ENCODE measurements around the gene RNF121.

The RNF121 gene

DNA sequence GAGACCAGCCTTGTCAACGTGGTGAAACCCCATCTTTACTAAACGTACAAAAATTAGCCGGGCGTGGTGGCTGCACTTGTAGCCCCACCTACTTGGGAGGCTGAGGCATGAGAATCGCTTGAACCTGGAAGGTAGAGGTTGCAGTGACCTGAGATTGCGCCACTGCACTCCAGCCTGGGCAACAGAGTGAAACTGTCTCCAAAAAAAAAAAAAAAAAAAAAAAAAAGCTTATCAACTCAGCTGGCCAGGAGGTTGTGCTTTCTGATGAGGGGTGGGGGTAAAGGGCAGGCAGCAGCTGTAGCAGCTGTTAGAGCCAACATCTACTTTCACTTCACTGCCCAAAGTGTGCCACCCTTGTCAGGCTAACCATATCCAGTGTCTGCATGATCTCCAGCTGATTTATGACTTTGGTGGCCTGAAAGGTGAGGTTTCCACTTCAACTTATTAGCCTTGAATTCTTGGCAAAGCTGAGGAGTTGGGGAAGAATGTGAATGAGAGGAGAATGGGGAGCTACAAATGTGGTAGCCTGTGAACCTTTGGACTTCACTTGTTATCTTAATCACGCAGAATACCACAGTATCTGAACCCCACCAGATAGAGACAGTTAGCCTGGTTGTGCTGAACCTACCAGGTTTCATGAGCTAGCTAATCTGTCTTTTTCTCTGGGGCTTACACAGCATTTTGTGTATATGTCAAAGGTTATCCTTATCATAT lies 19.6 kb downstream of the RNF121 start:
- DNase-seq (ENCODE audit: extremely low spot score) = no peak
- ChIA-PET POLR2A (no interaction called here), CTCF (interaction anchor here (0.6 to 1.1 kb wide), 2 partner anchors 84 to 166 kb away, joined by 3 read pairs; no protein-coding TSS in a partner anchor)
- TF ChIP-seq ZNF384 (IDR thresholded peaks at IDR 0.05) = peak; percentile 49; the same call in 1 of the 2 replicates
- no peak for TF ChIP-seq FOXA1 (IDR thresholded peaks at IDR 0.05)
- TF ChIP-seq, protein P1, sequence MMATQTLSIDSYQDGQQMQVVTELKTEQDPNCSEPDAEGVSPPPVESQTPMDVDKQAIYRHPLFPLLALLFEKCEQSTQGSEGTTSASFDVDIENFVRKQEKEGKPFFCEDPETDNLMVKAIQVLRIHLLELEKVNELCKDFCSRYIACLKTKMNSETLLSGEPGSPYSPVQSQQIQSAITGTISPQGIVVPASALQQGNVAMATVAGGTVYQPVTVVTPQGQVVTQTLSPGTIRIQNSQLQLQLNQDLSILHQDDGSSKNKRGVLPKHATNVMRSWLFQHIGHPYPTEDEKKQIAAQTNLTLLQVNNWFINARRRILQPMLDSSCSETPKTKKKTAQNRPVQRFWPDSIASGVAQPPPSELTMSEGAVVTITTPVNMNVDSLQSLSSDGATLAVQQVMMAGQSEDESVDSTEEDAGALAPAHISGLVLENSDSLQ (IDR thresholded peaks at IDR 0.05) = peak; percentile 54
- no peak for TF ChIP-seq TARDBP (IDR thresholded peaks at IDR 0.05)
- TF ChIP-seq BHLHE40 (IDR thresholded peaks at IDR 0.05; ENCODE audit: borderline replicate concordance) = no peak

DNA sequence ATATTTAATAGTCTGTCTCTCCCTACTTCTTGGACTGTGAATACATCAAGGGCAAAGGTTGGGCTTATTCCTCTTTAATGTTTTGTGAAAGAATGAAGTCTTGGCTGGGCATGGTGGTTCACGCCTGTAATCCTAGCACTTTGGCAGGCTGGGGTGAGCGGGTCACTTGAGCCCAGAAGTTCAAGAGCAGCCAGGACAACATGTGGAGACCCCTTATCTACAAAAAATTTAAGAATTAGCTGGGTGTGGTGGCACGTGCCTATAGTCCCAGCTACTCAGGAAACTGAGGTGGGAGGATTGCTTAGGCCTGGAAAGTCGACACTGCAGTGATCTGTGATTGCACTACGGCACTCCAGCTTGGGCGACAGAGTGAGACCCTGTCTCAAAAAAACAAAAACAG lies 20.2 kb downstream of the RNF121 start:
- TF ChIP-seq NFRKB (IDR thresholded peaks at IDR 0.05) (no peak), LEF1 (IDR thresholded peaks at IDR 0.05; ENCODE audit: borderline replicate concordance) (no peak), FOXK2 (IDR thresholded peaks at IDR 0.05) (no peak), BHLHE40 (IDR thresholded peaks at IDR 0.05; ENCODE audit: borderline replicate concordance) (no peak), FOXM1 (IDR thresholded peaks at IDR 0.05; ENCODE audit: borderline replicate concordance) (no peak), ZNF384 (IDR thresholded peaks at IDR 0.05) (no peak), HDGF (IDR thresholded peaks at IDR 0.05; ENCODE audit: borderline replicate concordance) (no peak), TARDBP (IDR thresholded peaks at IDR 0.05) (no peak), ARNT (IDR thresholded peaks at IDR 0.05) (no peak), L3MBTL2 (conservative IDR thresholded peaks at IDR 0.05) (no peak), CTBP1 (IDR thresholded peaks at IDR 0.05; ENCODE audit: borderline replicate concordance) (no peak), ELF4 (IDR thresholded peaks at IDR 0.05) (no peak)
- TF ChIP-seq, protein P1 (IDR thresholded peaks at IDR 0.05) = no peak
- DNase-seq (ENCODE audit: extremely low spot score) = no peak
- ChIA-PET CTCF (interaction anchor here (1.1 kb wide), 1 partner anchor 85 kb away, joined by 3 read pairs; no protein-coding TSS in a partner anchor), POLR2A (no interaction called here)

DNA sequence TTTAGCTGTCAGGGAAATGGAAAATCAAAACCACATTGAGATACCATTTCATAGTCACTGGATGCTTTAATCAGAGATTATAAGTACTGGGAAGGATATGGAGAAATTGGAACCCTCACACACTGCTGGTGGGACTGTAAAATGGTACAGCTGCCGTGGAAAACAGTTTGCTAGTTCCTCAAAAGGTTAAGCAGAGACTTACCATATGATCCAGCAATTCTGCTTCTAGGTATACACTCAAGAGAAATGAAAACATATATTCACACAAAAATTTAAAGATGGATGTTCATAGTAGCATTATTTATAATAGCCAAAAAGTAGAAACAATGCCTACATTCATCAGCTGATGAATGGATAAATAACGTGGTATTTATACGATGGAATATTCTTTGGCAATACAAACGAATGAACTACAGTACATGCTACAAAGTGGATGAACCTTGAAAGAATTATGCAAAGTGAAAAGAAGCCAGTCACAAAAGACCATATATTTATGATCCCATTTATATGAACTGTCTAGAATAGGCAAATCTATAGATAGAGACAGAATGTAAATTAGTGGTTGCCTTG lies 23.0 kb downstream of the RNF121 start:
- CTCF ChIA-PET = no interaction called here
- POLR2A ChIA-PET = no interaction called here
- DNase-seq (ENCODE audit: extremely low spot score) = no peak

DNA sequence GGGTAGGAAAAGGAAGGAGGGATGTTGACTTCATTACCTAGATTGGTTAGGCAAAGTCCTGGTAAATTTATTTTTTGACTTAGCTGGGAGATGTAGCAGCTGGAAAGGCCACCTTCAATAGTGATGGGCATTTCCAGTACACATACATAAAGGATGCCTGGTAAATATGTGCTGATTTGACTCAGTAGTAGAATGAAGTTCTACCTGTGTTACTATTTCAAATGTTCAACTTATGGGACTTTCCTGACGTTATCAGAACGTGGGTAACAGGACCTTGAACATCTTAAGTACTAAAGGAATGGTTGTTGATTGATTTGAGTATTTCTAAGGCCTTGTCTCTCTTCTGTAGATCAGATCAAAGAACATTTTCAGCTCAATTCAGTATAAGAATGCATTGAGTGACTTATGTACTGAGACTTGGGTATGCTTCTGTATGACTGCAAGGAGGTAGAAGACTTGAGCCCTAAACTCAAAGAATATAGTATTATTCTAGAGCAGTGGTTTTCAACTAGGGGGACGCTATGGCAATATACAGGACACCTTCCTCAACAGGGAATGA lies 27.1 kb downstream of the RNF121 start:
- TF ChIP-seq ELF4 (IDR thresholded peaks at IDR 0.05) = no peak
- no peak for TF ChIP-seq HDGF (IDR thresholded peaks at IDR 0.05; ENCODE audit: borderline replicate concordance)
- no peak for TF ChIP-seq BHLHE40 (IDR thresholded peaks at IDR 0.05; ENCODE audit: borderline replicate concordance)
- TF ChIP-seq NFRKB (IDR thresholded peaks at IDR 0.05) = no peak
- POLR2A ChIA-PET = no interaction called here
- CTCF ChIA-PET = no interaction called here
- DNase-seq (ENCODE audit: extremely low spot score) = no peak

More for the DNA sequence above, 23.0 kb downstream of the RNF121 start:
- no peak for TF ChIP-seq L3MBTL2 (conservative IDR thresholded peaks at IDR 0.05)
- no peak for TF ChIP-seq FOXA1 (IDR thresholded peaks at IDR 0.05)
- TF ChIP-seq CTBP1 (IDR thresholded peaks at IDR 0.05; ENCODE audit: borderline replicate concordance) = no peak
- no peak for TF ChIP-seq SUZ12 (IDR thresholded peaks at IDR 0.05)
- TF ChIP-seq ARNT (IDR thresholded peaks at IDR 0.05) = no peak
- TF ChIP-seq, protein P1 (IDR thresholded peaks at IDR 0.05) = no peak
- TF ChIP-seq LEF1 (IDR thresholded peaks at IDR 0.05; ENCODE audit: borderline replicate concordance) = no peak
- no peak for TF ChIP-seq TARDBP (IDR thresholded peaks at IDR 0.05)
- no peak for TF ChIP-seq HDGF (IDR thresholded peaks at IDR 0.05; ENCODE audit: borderline replicate concordance)

DNA sequence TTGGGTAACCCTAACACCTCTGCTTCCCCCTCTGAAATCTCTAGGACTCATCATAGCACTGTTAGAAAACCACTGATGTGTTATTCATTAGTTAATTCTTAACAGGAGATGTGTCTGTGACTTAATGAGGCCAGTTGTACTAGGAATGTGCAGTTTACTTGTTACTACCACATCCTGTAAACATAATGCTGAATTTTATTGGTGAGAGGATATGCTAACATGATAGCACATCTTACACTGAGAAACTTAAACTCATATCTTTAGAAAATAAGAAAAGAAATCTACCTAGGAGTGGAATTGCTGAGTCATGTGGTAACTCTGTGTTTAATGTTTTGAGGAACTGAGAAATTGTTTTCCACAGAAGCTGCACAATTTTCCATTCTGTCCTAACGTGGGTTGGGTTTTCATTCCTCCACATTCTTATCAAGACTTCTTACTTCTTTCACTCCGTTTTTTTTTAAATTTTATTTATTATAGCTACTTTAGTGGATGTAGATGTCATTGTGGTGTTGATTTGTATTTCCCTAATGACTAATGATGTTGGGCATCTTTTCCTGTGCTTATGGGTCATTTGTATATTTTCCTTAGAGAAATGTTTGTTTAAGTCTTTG lies 33.7 kb downstream of the RNF121 start:
- ChIA-PET POLR2A (no interaction called here), CTCF (no interaction called here)
- TF ChIP-seq ARNT (IDR thresholded peaks at IDR 0.05) = no peak
- TF ChIP-seq FOXK2 (IDR thresholded peaks at IDR 0.05) = no peak
- no peak for TF ChIP-seq NFRKB (IDR thresholded peaks at IDR 0.05)
- TF ChIP-seq BHLHE40 (IDR thresholded peaks at IDR 0.05; ENCODE audit: borderline replicate concordance) = no peak
- TF ChIP-seq CTBP1 (IDR thresholded peaks at IDR 0.05; ENCODE audit: borderline replicate concordance) = no peak
- TF ChIP-seq, protein P1 (IDR thresholded peaks at IDR 0.05) = no peak
- no peak for TF ChIP-seq LEF1 (IDR thresholded peaks at IDR 0.05; ENCODE audit: borderline replicate concordance)
- no peak for TF ChIP-seq SP1 (IDR thresholded peaks at IDR 0.05)
- no peak for DNase-seq (ENCODE audit: extremely low spot score)

DNA sequence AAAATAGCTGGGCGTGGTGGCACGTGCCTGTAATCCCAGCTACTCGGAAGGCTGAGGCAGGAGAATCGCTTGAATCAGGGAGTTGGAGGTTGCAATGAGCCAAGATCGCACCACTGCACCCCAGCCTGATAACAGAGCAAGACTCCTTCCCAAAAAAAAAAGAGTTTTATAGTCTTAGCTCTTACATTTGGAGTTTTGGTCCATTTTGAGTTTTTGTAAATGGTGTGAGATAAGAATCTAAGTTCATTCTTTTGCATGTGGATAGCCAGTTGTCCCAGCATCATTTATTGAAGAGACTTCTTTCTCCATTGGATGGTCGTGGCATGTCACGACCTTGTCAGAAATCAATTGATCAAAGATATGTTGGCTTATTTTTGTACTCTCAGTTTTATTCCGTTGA lies 34.6 kb downstream of the RNF121 start:
- POLR2A ChIA-PET = no interaction called here
- no peak for DNase-seq (ENCODE audit: extremely low spot score)
- no peak for TF ChIP-seq HDGF (IDR thresholded peaks at IDR 0.05; ENCODE audit: borderline replicate concordance)
- TF ChIP-seq SUZ12 (IDR thresholded peaks at IDR 0.05) = no peak
- TF ChIP-seq ELF4 (IDR thresholded peaks at IDR 0.05) = no peak
- TF ChIP-seq ZNF384 (IDR thresholded peaks at IDR 0.05) = no peak
- TF ChIP-seq FOXM1 (IDR thresholded peaks at IDR 0.05; ENCODE audit: borderline replicate concordance) = no peak
- no peak for TF ChIP-seq NFRKB (IDR thresholded peaks at IDR 0.05)
- TF ChIP-seq LEF1 (IDR thresholded peaks at IDR 0.05; ENCODE audit: borderline replicate concordance) = no peak
- no peak for TF ChIP-seq SP1 (IDR thresholded peaks at IDR 0.05)
- no peak for TF ChIP-seq ARNT (IDR thresholded peaks at IDR 0.05)
- TF ChIP-seq, protein P1 (IDR thresholded peaks at IDR 0.05) = no peak
- TF ChIP-seq CTBP1 (IDR thresholded peaks at IDR 0.05; ENCODE audit: borderline replicate concordance) = no peak
- TF ChIP-seq FOXK2 (IDR thresholded peaks at IDR 0.05) = no peak
- no peak for TF ChIP-seq TARDBP (IDR thresholded peaks at IDR 0.05)
- TF ChIP-seq BHLHE40 (IDR thresholded peaks at IDR 0.05; ENCODE audit: borderline replicate concordance) = no peak
- no peak for TF ChIP-seq FOXA1 (IDR thresholded peaks at IDR 0.05)
- no peak for TF ChIP-seq L3MBTL2 (conservative IDR thresholded peaks at IDR 0.05)
- CTCF ChIA-PET = no interaction called here

Measured in HEK293T (cell line).